DOHH2 (cell line): ENCODE results near the gene SLC35F6.
"Not testable (repeated sequence)": the region's sequence is repeated elsewhere in the genome, so short reads cannot be mapped to it uniquely, and the experiment has no call there.

Experiments
- H3F3A ChIP-seq: fragments of 200-600 bp; sonication (generic), shearing (Covaris generic); 2 replicates; pipeline ENCODE4 v1.6.0; 2016; ENCODE audit warnings: antibody characterized with exemption, mild to moderate bottlenecking; ENCODE audit not compliant: control insufficient read depth, insufficient read depth
- H3K27ac ChIP-seq: fragments of 200-600 bp; sonication (generic); 2 replicates; pipeline ENCODE4 v1.5.1; 2014; ENCODE audit warnings: low read depth, mild to moderate bottlenecking, low read length, moderate library complexity
- H3K27me3 ChIP-seq: fragments of 200-600 bp; sonication (generic); 2 replicates; pipeline ENCODE4 v1.6.1; 2014; ENCODE audit warnings: mild to moderate bottlenecking, low read length, mixed read lengths; ENCODE audit not compliant: control insufficient read depth
- H3K36me3 ChIP-seq: fragments of 200-600 bp; sonication (generic); 2 replicates; pipeline ENCODE4 v1.6.1; 2014; ENCODE audit warnings: mild to moderate bottlenecking, low read length, moderate library complexity, mixed read lengths; ENCODE audit not compliant: control insufficient read depth
- H3K4me1 ChIP-seq: fragments of 200-600 bp; sonication (generic); 2 replicates; pipeline ENCODE4 v1.6.1; 2014; ENCODE audit warnings: mild to moderate bottlenecking, low read length, mixed read lengths; ENCODE audit not compliant: control insufficient read depth
- H3K4me2 ChIP-seq: fragments of 200-600 bp; sonication (generic); 2 replicates; pipeline ENCODE4 v1.6.0; 2014; ENCODE audit warnings: mild to moderate bottlenecking, low read length, moderate library complexity
- H3K4me3 ChIP-seq: fragments of 200-600 bp; sonication (generic); 2 replicates; pipeline ENCODE4 v1.5.1; 2014; ENCODE audit warnings: mild to moderate bottlenecking, low read length, mixed read lengths
- H3K79me2 ChIP-seq: fragments of 200-600 bp; sonication (generic); 2 replicates; pipeline ENCODE4 v1.6.1; 2014; ENCODE audit warnings: mild to moderate bottlenecking, low read length, mixed read lengths; ENCODE audit not compliant: control insufficient read depth
- H3K9me2 ChIP-seq: fragments of 200-600 bp; sonication (generic); replicated peaks from 2 replicates; pipeline ENCODE4 v1.6.1; 2014; ENCODE audit warnings: mild to moderate bottlenecking, low read length, mixed read lengths; ENCODE audit not compliant: control insufficient read depth
- H3K9me3 ChIP-seq: fragments of 200-600 bp; sonication (generic); 2 replicates; pipeline ENCODE4 v1.6.1; 2014; ENCODE audit warnings: antibody characterized with exemption, low read length, mixed read lengths; ENCODE audit not compliant: control insufficient read depth, insufficient read depth
- H4K20me1 ChIP-seq: fragments of 200-600 bp; sonication (generic); 2 replicates; pipeline ENCODE4 v1.6.0; 2014; ENCODE audit warnings: low read depth, mild to moderate bottlenecking, antibody characterized with exemption, low read length, moderate library complexity; ENCODE audit not compliant: control insufficient read depth, insufficient read depth
- EZH2phosphoT487 ChIP-seq: fragments of 200-600 bp; sonication (generic); IDR thresholded peaks from 2 replicates; pipeline ENCODE4 v1.6.1; 2017; ENCODE audit warnings: borderline replicate concordance, mild to moderate bottlenecking, antibody characterized with exemption, low read length, moderate library complexity, mixed read lengths
- TF ChIP-seq, protein P1 (sequence below): fragments of 200-600 bp; sonication (generic); IDR thresholded peaks from one replicate; pipeline ENCODE4 v1.5.1; 2014; ENCODE audit warnings: antibody characterized with exemption, mild to moderate bottlenecking, low read depth, low read length; ENCODE audit not compliant: poor library complexity, severe bottlenecking

The SLC35F6 gene

DNA sequence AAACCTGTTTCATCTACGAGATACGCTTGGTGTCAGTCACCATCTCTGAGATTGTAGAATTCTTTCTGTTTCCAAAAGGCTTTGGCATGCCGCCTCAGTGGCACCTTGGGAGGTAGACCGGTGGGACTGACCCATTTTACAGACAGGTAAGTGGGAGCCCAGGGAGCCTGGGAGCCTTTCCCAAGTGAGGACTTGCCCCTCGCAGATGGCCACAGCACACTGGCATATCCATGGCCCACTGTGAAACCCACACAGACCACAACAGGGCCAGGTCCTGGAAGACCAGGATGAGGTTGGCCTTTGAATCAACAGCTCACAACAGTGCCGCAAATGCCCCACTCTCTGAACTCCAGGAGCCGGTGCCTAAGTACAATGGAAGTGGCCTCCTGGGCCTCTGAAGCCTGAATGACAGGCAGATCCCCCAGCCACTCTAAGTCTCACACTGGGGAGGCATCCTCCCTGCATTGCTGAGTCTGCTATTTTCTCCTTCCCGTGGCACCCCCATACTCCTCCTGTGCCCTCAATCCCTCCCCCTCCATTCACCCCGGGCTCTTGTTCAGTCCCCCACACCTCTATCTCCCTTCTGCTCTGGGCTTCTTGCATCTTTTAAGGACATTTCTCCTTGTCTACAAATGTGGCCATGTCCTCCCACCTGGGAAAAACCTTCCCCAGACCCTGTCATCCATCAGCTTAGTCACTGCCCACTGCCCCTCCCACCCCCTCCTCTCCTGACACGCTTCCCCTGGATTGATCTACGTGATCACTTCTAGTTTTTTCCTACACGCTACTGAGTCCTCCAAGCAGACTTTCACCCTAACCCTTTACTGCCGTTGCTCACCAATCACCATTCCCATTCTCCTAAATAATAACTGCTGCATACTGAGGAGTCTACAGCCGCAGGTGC, 48.0 kb downstream of the SLC35F6 start:
- H3K9me2 ChIP-seq: no peaks in the 10 kb centered on the region
- H3K27me3 ChIP-seq: peaks cover 13% of the 10 kb centered on the region; the same call in 1 of the 2 replicates

DNA sequence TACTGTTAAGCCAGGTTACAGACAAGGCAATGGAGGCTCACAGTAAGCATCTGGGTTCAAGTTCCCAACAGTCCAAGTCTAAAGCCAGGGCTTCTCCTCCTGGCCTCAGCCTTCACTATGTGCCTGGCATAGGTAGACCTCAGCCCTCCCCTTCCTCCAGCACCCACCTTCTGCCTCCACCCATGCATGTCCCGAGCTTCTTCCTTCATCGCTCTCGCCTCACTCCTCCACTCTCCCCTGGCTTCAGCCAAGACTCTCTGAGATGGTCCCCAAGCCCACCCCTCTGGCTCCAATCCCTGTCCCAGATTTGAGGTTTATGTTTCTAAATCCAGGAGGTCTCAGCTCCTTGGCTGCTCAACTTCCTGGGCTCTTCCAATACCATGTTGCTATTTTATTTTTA, 48.6 kb downstream of the SLC35F6 start:
- Histone ChIP-seq H3K4me3 (no peak overlapping the region), H3K36me3 (no peaks in the 10 kb centered on the region), H3K9me3 (no peaks in the 10 kb centered on the region), H3K4me2 (no peak overlapping the region), H4K20me1 (no peaks in the 10 kb centered on the region), H3K4me1 (no peaks in the 10 kb centered on the region), H3K27me3 (peaks cover 13% of the 10 kb centered on the region; the same call in 1 of the 2 replicates), H3K27ac (no peak overlapping the region), H3K79me2 (no peaks in the 10 kb centered on the region), H3K9me2 (no peaks in the 10 kb centered on the region), H3F3A (no peaks in the 10 kb centered on the region)
- TF ChIP-seq, protein P1, sequence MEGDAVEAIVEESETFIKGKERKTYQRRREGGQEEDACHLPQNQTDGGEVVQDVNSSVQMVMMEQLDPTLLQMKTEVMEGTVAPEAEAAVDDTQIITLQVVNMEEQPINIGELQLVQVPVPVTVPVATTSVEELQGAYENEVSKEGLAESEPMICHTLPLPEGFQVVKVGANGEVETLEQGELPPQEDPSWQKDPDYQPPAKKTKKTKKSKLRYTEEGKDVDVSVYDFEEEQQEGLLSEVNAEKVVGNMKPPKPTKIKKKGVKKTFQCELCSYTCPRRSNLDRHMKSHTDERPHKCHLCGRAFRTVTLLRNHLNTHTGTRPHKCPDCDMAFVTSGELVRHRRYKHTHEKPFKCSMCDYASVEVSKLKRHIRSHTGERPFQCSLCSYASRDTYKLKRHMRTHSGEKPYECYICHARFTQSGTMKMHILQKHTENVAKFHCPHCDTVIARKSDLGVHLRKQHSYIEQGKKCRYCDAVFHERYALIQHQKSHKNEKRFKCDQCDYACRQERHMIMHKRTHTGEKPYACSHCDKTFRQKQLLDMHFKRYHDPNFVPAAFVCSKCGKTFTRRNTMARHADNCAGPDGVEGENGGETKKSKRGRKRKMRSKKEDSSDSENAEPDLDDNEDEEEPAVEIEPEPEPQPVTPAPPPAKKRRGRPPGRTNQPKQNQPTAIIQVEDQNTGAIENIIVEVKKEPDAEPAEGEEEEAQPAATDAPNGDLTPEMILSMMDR: no peak
- no peak for TF ChIP-seq EZH2phosphoT487

More for the DNA sequence above, 48.0 kb downstream of the SLC35F6 start:
- Histone ChIP-seq H3F3A (no peaks in the 10 kb centered on the region), H4K20me1 (no peaks in the 10 kb centered on the region), H3K27ac (no peak overlapping the region), H3K4me1 (no peaks in the 10 kb centered on the region), H3K36me3 (no peaks in the 10 kb centered on the region), H3K4me2 (no peak overlapping the region), H3K79me2 (no peaks in the 10 kb centered on the region), H3K9me3 (no peaks in the 10 kb centered on the region), H3K4me3 (no peak overlapping the region)
- TF ChIP-seq, protein P1: no peak
- TF ChIP-seq EZH2phosphoT487: no peak

DNA sequence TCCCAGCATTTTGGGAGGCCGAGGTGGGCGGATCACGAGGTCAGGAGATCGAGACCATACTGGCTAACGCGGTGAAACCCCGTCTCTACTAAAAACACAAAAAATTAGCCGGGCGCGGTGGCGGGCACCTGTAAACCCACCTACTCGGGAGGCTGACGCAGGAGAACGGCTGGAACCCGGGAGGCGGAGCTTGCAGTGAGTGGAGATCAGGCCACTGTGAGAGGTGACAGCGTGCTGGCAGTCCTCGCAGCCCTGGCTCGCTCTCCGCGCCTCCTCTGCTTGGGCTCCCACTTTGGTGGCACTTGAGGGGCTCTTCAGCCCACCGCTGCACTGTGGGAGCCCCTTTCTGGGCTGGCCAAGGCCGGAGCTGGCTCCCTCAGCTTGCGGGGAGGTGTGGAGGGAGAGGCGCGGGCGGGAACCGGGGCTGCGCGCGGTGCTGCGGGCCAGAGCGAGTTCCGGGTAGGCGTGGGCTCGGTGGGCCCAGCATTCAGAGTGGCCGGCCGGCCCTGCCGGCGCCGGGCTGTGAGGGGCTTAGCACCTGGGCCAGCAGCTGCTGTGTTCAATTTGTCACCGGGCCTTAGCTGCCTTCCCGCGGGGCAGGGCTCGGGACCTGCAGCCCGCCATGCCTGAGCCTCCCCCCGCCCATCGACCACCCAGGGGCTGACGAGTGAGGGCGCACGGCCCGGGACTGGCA, 50.1 kb downstream of the SLC35F6 start:
- not testable (repeated sequence) for H3K79me2 ChIP-seq, H3K9me3 ChIP-seq, H3K36me3 ChIP-seq, H3K4me2 ChIP-seq, H3K4me3 ChIP-seq, H3K9me2 ChIP-seq, H3K27ac ChIP-seq, H3F3A ChIP-seq, H4K20me1 ChIP-seq, H3K4me1 ChIP-seq
- H3K27me3 ChIP-seq: peaks cover 13% of the 10 kb centered on the region; the same call in 1 of the 2 replicates

DNA sequence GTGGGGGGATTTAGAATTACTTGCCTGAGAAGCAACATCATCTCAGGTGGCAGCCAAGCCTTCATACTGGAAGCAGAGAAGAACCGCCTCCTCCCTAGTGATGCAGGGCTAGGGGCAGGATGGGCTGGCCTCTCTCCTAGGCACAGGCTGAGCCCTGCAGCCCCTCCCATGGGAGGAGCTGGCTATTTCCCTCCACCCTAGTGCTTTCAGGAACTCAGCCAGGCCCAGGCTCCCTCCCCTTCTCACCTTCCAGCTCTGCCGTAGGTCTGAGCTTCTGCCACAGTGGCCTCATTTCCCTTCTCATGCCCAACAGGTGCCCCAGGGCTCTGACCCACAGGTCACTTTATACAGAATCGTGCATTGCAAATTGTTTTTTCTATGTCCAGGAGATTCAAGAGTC, 52.8 kb downstream of the SLC35F6 start:
- Histone ChIP-seq H3K9me3 (no peaks in the 10 kb centered on the region), H3K4me3 (no peak overlapping the region), H3K4me2 (no peak overlapping the region), H3K9me2 (no peaks in the 10 kb centered on the region), H3K4me1 (no peaks in the 10 kb centered on the region), H3K36me3 (no peaks in the 10 kb centered on the region), H3K27me3 (no peaks in the 10 kb centered on the region), H4K20me1 (no peaks in the 10 kb centered on the region), H3K79me2 (no peaks in the 10 kb centered on the region), H3F3A (no peaks in the 10 kb centered on the region), H3K27ac (no peak overlapping the region)
- TF ChIP-seq, protein P1: no peak
- TF ChIP-seq EZH2phosphoT487: no peak
